ENCODE measurements around the gene TMEM135.

The TMEM135 gene

GRCh38 chr11:87007963-87008362 lies 29.8 kb upstream of the TMEM135 start:
- no peak overlapping the region for H3K4me3 ChIP-seq (ENCODE audit: low read depth, low read length)
- peak; percentile 64 for DNase-seq (ENCODE audit: low read depth, low spot score)
- in situ Hi-C loops (cut with HindIII; ENCODE audit: low sequenced_read_pairs): no loop called here
- no peak for TF ChIP-seq CTCF (IDR thresholded peaks at IDR 0.05; ENCODE audit: low read depth, low read length)

- DNase-seq (ENCODE audit: low read depth, low spot score): no peak
- in situ Hi-C loops (cut with HindIII; ENCODE audit: low sequenced_read_pairs): no loop called here
- no peak for TF ChIP-seq CTCF (IDR thresholded peaks at IDR 0.05; ENCODE audit: low read depth, low read length)
- no peak overlapping the region for H3K4me3 ChIP-seq (ENCODE audit: low read depth, low read length)
These were observed 25.6 kb upstream of the TMEM135 start for GRCh38 chr11:87012089-87012488.

- no peak for DNase-seq (ENCODE audit: low read depth, low spot score)
- in situ Hi-C loops (cut with HindIII; ENCODE audit: low sequenced_read_pairs): no loop called here
- H3K4me3 ChIP-seq (ENCODE audit: low read depth, low read length): no peak overlapping the region
- no peak for TF ChIP-seq CTCF (IDR thresholded peaks at IDR 0.05; ENCODE audit: low read depth, low read length)
These were observed 25.1 kb upstream of the TMEM135 start for GRCh38 chr11:87012673-87013072.

DNA sequence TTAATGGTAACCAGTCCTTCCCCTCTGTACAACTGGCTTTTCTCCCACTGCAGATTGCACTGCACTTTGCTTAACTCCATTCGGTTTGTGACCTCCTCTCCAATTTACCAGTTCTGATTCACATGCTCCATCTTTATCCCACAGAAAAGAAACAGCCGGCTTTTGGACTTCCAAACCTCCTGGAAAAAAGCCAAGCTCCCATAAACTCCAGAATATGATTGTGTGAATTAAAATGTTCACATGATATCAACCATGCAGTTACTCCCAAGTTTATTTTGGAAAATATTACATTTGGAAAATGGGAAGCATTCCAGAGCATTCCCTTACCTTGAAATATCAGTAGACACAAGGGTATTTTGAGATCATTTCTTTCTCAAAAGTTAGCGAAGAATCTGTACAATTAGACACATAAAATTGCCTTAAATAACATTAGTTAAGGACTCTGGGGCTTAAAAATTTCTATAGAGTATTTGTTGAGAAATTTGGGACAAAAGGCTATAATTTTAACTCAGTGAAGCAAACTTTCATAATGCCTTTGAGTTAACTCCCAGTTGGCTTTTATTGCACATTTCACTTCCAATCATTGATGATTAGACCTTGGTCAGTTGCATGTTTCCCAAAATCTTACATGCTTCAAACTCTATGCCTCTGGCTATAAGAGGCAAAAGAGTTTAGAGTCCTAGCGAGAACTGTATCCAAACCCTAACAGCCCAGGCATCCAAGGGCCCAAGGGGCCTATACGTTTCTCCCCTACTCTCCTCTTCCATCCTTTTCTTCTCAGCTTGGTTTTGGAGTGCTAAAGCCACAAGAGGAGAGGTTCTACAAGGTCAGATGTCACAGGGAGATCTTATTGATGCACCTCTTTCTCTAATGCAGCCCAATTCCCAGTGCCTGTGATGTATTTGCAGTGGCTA lies 23.6 kb upstream of the TMEM135 start:
- H3K4me3 ChIP-seq (ENCODE audit: low read depth, low read length): no peak overlapping the region
- no peak for TF ChIP-seq CTCF (IDR thresholded peaks at IDR 0.05; ENCODE audit: low read depth, low read length)
- in situ Hi-C loops (cut with HindIII; ENCODE audit: low sequenced_read_pairs): no loop called here
- DNase-seq (ENCODE audit: low read depth, low spot score): no peak

- in situ Hi-C loops (cut with HindIII; ENCODE audit: low sequenced_read_pairs): no loop called here
- TF ChIP-seq CTCF (IDR thresholded peaks at IDR 0.05; ENCODE audit: low read depth, low read length): no peak
- no peak for DNase-seq (ENCODE audit: low read depth, low spot score)
- no peak overlapping the region for H3K4me3 ChIP-seq (ENCODE audit: low read depth, low read length)
These were observed 22.1 kb upstream of the TMEM135 start for GRCh38 chr11:87015645-87016044.

GRCh38 chr11:87019613-87020271 lies 18.0 kb upstream of the TMEM135 start:
- DNase-seq (ENCODE audit: low read depth, low spot score): no peak
- in situ Hi-C loops (cut with HindIII; ENCODE audit: low sequenced_read_pairs): no loop called here

More at GRCh38 chr11:87019613-87020271, 18.0 kb upstream of the TMEM135 start:
- no peak overlapping the region for H3K4me3 ChIP-seq (ENCODE audit: low read depth, low read length)
- no peak for TF ChIP-seq CTCF (IDR thresholded peaks at IDR 0.05; ENCODE audit: low read depth, low read length)
